ENCODE results near the gene SLC44A4. TPM values are rescaled to one million over a fixed set of nuclear protein-coding genes. Genes with fewer than 3 reads are reported as not detected.

The SLC44A4 gene
- total and polyA plus RNA-seq, 8 donors = 35.4 to 201 (median 121) TPM

- Histone ChIP-seq H3K4me3 (peak overlapping the region in 2 of 4 donors; percentile 36 to 59), H3K27ac (peak overlapping the region; percentile 7 to 94 (median 87)), H3K36me3 (peaks cover 21 to 60% (median 33%) of the 10 kb centered on the region in 4 donors), H3K9me3 (no peaks in the 10 kb centered on the region), H3K4me1 (peaks cover 17 to 44% (median 28%) of the 10 kb centered on the region in 4 donors), H3K27me3 (no peaks in the 10 kb centered on the region)
- DNase-seq = no peak
- 58 to 70% (median 61%) methylated on average over 5 of the region's 5 CpGs for WGBS, 5 donors
- TF ChIP-seq POLR2AphosphoS5 (IDR thresholded peaks at IDR 0.05) (no peak), POLR2A (IDR thresholded peaks at IDR 0.05) (no peak), EP300 (IDR thresholded peaks at IDR 0.05) (no peak)
- TF ChIP-seq, protein P1, sequence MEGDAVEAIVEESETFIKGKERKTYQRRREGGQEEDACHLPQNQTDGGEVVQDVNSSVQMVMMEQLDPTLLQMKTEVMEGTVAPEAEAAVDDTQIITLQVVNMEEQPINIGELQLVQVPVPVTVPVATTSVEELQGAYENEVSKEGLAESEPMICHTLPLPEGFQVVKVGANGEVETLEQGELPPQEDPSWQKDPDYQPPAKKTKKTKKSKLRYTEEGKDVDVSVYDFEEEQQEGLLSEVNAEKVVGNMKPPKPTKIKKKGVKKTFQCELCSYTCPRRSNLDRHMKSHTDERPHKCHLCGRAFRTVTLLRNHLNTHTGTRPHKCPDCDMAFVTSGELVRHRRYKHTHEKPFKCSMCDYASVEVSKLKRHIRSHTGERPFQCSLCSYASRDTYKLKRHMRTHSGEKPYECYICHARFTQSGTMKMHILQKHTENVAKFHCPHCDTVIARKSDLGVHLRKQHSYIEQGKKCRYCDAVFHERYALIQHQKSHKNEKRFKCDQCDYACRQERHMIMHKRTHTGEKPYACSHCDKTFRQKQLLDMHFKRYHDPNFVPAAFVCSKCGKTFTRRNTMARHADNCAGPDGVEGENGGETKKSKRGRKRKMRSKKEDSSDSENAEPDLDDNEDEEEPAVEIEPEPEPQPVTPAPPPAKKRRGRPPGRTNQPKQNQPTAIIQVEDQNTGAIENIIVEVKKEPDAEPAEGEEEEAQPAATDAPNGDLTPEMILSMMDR (IDR thresholded peaks at IDR 0.05) = no peak
- intact Hi-C loops (cut with DNase I; ENCODE audit: low total_unique reads) = no loop called here
These were observed 2.9 kb downstream of the SLC44A4 start for GRCh38 chr6:31875877-31876276.

- Histone ChIP-seq H3K4me1 (peaks cover 17 to 38% (median 24%) of the 10 kb centered on the region in 4 donors), H3K27me3 (no peaks in the 10 kb centered on the region), H3K9me3 (no peaks in the 10 kb centered on the region), H3K27ac (peak overlapping the region; percentile 21 to 94 (median 62)), H3K36me3 (peaks cover 18 to 59% (median 31%) of the 10 kb centered on the region in 4 donors), H3K4me3 (no peak overlapping the region)
- no peak for DNase-seq
- WGBS, 5 donors = 35 to 61% (median 43%) methylated on average over 5 of the region's 5 CpGs
- intact Hi-C loops (cut with DNase I; ENCODE audit: low total_unique reads) = no loop called here
- TF ChIP-seq POLR2A (IDR thresholded peaks at IDR 0.05) (no peak), POLR2AphosphoS5 (IDR thresholded peaks at IDR 0.05) (no peak), EP300 (IDR thresholded peaks at IDR 0.05) (no peak)
- TF ChIP-seq, protein P1 (IDR thresholded peaks at IDR 0.05) = no peak
These were observed 3.8 kb downstream of the SLC44A4 start for GRCh38 chr6:31874836-31875572.

- intact Hi-C loops (cut with DNase I; ENCODE audit: low total_unique reads) = no loop called here
- H3K4me3 ChIP-seq = no peak overlapping the region
- H3K4me1 ChIP-seq = peaks cover 17 to 29% (median 18%) of the 10 kb centered on the region in 4 donors
- H3K27ac ChIP-seq = peak overlapping the region in 3 of 5 donors; percentile 3 to 62 (median 47)
- H3K27me3 ChIP-seq = no peaks in the 10 kb centered on the region
- H3K9me3 ChIP-seq = no peaks in the 10 kb centered on the region
- WGBS, 5 donors = 51 to 75% (median 56%) methylated on average over 4 of the region's 4 CpGs
- DNase-seq = peak in 1 of 2 donors; percentile 64
- H3K36me3 ChIP-seq = peaks cover 13 to 59% (median 29%) of the 10 kb centered on the region in 4 donors
- TF ChIP-seq EP300 (IDR thresholded peaks at IDR 0.05) = no peak
- no peak for TF ChIP-seq POLR2AphosphoS5 (IDR thresholded peaks at IDR 0.05)
- no peak for TF ChIP-seq POLR2A (IDR thresholded peaks at IDR 0.05)
- TF ChIP-seq, protein P1 (IDR thresholded peaks at IDR 0.05) = no peak
These were observed 4.6 kb downstream of the SLC44A4 start for GRCh38 chr6:31874084-31874670.

GRCh38 chr6:31871046-31871659, 7.6 kb downstream of the SLC44A4 start:
- H3K4me1 ChIP-seq = peaks cover 9 to 28% (median 19%) of the 10 kb centered on the region in 4 donors
- H3K4me3 ChIP-seq = no peak overlapping the region
- intact Hi-C loops (cut with DNase I; ENCODE audit: low total_unique reads) = no loop called here
- H3K27ac ChIP-seq = no peak overlapping the region
- peak in 1 of 2 donors; percentile 46 for DNase-seq
- TF ChIP-seq POLR2A (IDR thresholded peaks at IDR 0.05) = no peak
- no peak for TF ChIP-seq EP300 (IDR thresholded peaks at IDR 0.05)
- TF ChIP-seq, protein P1 (IDR thresholded peaks at IDR 0.05) = no peak
- no peak for TF ChIP-seq POLR2AphosphoS5 (IDR thresholded peaks at IDR 0.05)
- WGBS, 5 donors = 51 to 72% (median 67%) methylated on average over 9 of the region's 9 CpGs
- H3K9me3 ChIP-seq = no peaks in the 10 kb centered on the region
- no peaks in the 10 kb centered on the region for H3K27me3 ChIP-seq
- H3K36me3 ChIP-seq = peaks cover 13 to 74% (median 37%) of the 10 kb centered on the region in 4 donors
